H1 (cell line): Measurements from ENCODE around the gene TBCE. TPM values are rescaled to one million over a fixed set of nuclear protein-coding genes. Genes with fewer than 3 reads are reported as not detected.

Experiments used
- CTCF ChIA-PET: fragments of 300-600 bp; sonication (Branson Sonifier 250); formaldehyde crosslinking; loops from one replicate; lab custom pipeline; 2021; ENCODE audit not compliant: partially characterized antibody; lab: Charles Lee
- POLR2A ChIA-PET: fragments of 300-600 bp; sonication (Branson Sonifier 250); formaldehyde crosslinking; loops from one replicate; lab custom pipeline; 2021; ENCODE audit warnings: inconsistent platforms; ENCODE audit not compliant: partially characterized antibody; lab: Charles Lee
- DNase-seq, 2 experiments: peaks; one replicate each; pipeline versions ENCODE4 v3.0.0 to v3.0.0-alpha.2; 2010 to 2022; ENCODE audit warnings: low spot score in 2 of 2, low read depth in 1 of 2, mixed read lengths in 1 of 2
- FAIRE-seq: peaks from 2 replicates; lab custom pipeline; 2011; peaks lifted over from hg19 to GRCh38; lab: Jason Lieb, UNC
- H2AFZ ChIP-seq: 2 replicates; pipeline ENCODE4 v1.8.1; 2012; ENCODE audit warnings: low read length, inconsistent platforms
- H2AK5ac ChIP-seq: 2 replicates; pipeline ENCODE4 v1.6.1; 2013; ENCODE audit warnings: low read depth, low read length
- H2BK120ac ChIP-seq: replicated peaks from 2 replicates; pipeline ENCODE3; 2013; ENCODE audit warnings: low read depth, low read length, inconsistent platforms
- H2BK12ac ChIP-seq: 2 replicates; pipeline ENCODE4 v1.6.1; 2013; ENCODE audit warnings: low read depth, low read length
- H2BK15ac ChIP-seq: 2 replicates; pipeline ENCODE4 v1.6.1; 2013; ENCODE audit warnings: low read length
- H2BK20ac ChIP-seq: 2 replicates; pipeline ENCODE4 v1.6.1; 2013; ENCODE audit warnings: low read length
- H2BK5ac ChIP-seq: 2 replicates; pipeline ENCODE4 v1.6.1; 2013; ENCODE audit warnings: low read depth, low read length
- H3K14ac ChIP-seq: 2 replicates; pipeline ENCODE4 v1.6.1; 2013; ENCODE audit warnings: inconsistent platforms; ENCODE audit not compliant: insufficient read length
- H3K18ac ChIP-seq: 2 replicates; pipeline ENCODE4 v1.6.1; 2013; ENCODE audit warnings: low read length; ENCODE audit errors: extremely low read depth
- H3K23ac ChIP-seq: 2 replicates; pipeline ENCODE4 v1.6.1; 2013; ENCODE audit warnings: inconsistent platforms; ENCODE audit not compliant: insufficient read length
- H3K23me2 ChIP-seq: 2 replicates; pipeline ENCODE4 v1.6.1; 2013; ENCODE audit warnings: low read depth, low read length
- H3K27ac ChIP-seq: 2 replicates; pipeline ENCODE4 v1.6.1; 2011; ENCODE audit warnings: low read depth, low read length, inconsistent platforms
- H3K27me3 ChIP-seq, 4 experiments: replicated peaks in 1 of 4; 1 replicate in 1 of 4; 2 replicates in 3 of 4; pipeline versions ENCODE4 v1.6.1 to v1.8.1; 2011 to 2013; ENCODE audit warnings: low read length in 3 of 4, mild to moderate bottlenecking in 3 of 4, inconsistent platforms in 2 of 4, mixed read lengths in 2 of 4, moderate library complexity in 1 of 4; ENCODE audit not compliant: control insufficient read depth in 3 of 4, insufficient read depth in 3 of 4; ENCODE audit errors: extremely low read depth in 1 of 4
- H3K36me3 ChIP-seq, 4 experiments: 2 replicates each; pipeline versions ENCODE4 v1.6.1 to v1.8.1; 2011 to 2013; ENCODE audit warnings: mild to moderate bottlenecking in 4 of 4, low read length in 3 of 4, moderate library complexity in 2 of 4, control low read depth in 1 of 4, inconsistent platforms in 1 of 4; ENCODE audit not compliant: insufficient read depth in 4 of 4, control insufficient read depth in 2 of 4
- H3K4ac ChIP-seq: replicated peaks from 2 replicates; pipeline ENCODE3; 2013; ENCODE audit warnings: low read length, low read depth, mixed read lengths, inconsistent platforms; ENCODE audit not compliant: insufficient read length
- H3K4me1 ChIP-seq, 4 experiments: replicated peaks in 1 of 4; 1 replicate in 1 of 4; 2 replicates in 3 of 4; pipeline versions ENCODE4 v1.6.1 to v1.8.1; 2011 to 2013; ENCODE audit warnings: low read length in 3 of 4, inconsistent platforms in 2 of 4, mixed read lengths in 1 of 4; ENCODE audit not compliant: insufficient read depth in 4 of 4, control insufficient read depth in 3 of 4
- H3K4me2 ChIP-seq, 2 experiments: 2 replicates each; pipeline versions ENCODE4 v1.6.1 to v1.8.1; 2011 to 2013; ENCODE audit warnings: low read depth in 2 of 2, low read length in 2 of 2, control low read depth in 1 of 2, inconsistent platforms in 1 of 2, mild to moderate bottlenecking in 1 of 2; ENCODE audit not compliant: insufficient read depth in 1 of 2
- H3K4me3 ChIP-seq, 4 experiments: fragments of 200-600, 300-600 bp in 1 of 4; sonication (generic), shearing (Covaris generic), sonication (Bioruptor Twin) in 1 of 4; 2 replicates each; pipeline versions ENCODE4 v1.5.1 to v1.8.1; 2011 to 2016; ENCODE audit warnings: low read length in 4 of 4, low read depth in 3 of 4, control low read depth in 2 of 4, inconsistent platforms in 2 of 4, mild to moderate bottlenecking in 2 of 4, mixed read lengths in 1 of 4, moderate library complexity in 1 of 4; ENCODE audit not compliant: insufficient read depth in 2 of 4; ENCODE audit errors: extremely low read depth in 1 of 4
- H3K56ac ChIP-seq: replicated peaks from 2 replicates; pipeline ENCODE3; 2013; ENCODE audit warnings: low read depth, mild to moderate bottlenecking, mixed read lengths, low read length, inconsistent platforms; ENCODE audit not compliant: insufficient read length
- H3K79me1 ChIP-seq: 2 replicates; pipeline ENCODE4 v1.6.1; 2013; ENCODE audit warnings: low read depth, low read length, control low read depth
- H3K79me2 ChIP-seq, 2 experiments: 2 replicates each; pipeline versions ENCODE4 v1.6.1 to v1.8.1; 2012 to 2013; ENCODE audit warnings: low read length in 2 of 2, mild to moderate bottlenecking in 2 of 2, inconsistent platforms in 1 of 2; ENCODE audit not compliant: insufficient read depth in 2 of 2, control insufficient read depth in 1 of 2
- H3K9ac ChIP-seq, 4 experiments: replicated peaks in 1 of 4; 1 replicate in 1 of 4; 2 replicates in 3 of 4; pipeline versions ENCODE4 v1.6.1 to v1.8.1; 2011 to 2013; ENCODE audit warnings: low read depth in 3 of 4, low read length in 3 of 4, control low read depth in 2 of 4, mild to moderate bottlenecking in 2 of 4, moderate library complexity in 2 of 4, inconsistent platforms in 1 of 4; ENCODE audit errors: extremely low read depth in 1 of 4
- H3K9me3 ChIP-seq, 2 experiments: 2 replicates each; pipeline versions ENCODE4 v1.6.1 to v1.8.1; 2012 to 2013; ENCODE audit warnings: mild to moderate bottlenecking in 2 of 2, moderate library complexity in 2 of 2, control low read depth in 1 of 2, inconsistent platforms in 1 of 2, low read depth in 1 of 2, low read length in 1 of 2, mixed read lengths in 1 of 2; ENCODE audit not compliant: insufficient read depth in 2 of 2
- H4K20me1 ChIP-seq, 2 experiments: replicated peaks in 1 of 2; 2 replicates each; pipeline versions ENCODE3 to v1.8.1; 2011 to 2013; ENCODE audit warnings: inconsistent platforms in 2 of 2, low read length in 2 of 2, mild to moderate bottlenecking in 1 of 2; ENCODE audit not compliant: insufficient read depth in 2 of 2, control insufficient read depth in 1 of 2
- H4K5ac ChIP-seq: 2 replicates; pipeline ENCODE4 v1.6.1; 2013; ENCODE audit warnings: low read length, low read depth, mixed read lengths, inconsistent platforms; ENCODE audit not compliant: insufficient read length
- H4K8ac ChIP-seq: 2 replicates; pipeline ENCODE4 v1.8.0; 2013; ENCODE audit warnings: mild to moderate bottlenecking, moderate library complexity, low read length, inconsistent platforms; ENCODE audit not compliant: insufficient read depth; ENCODE audit errors: extremely low read depth
- H4K91ac ChIP-seq: replicated peaks from 2 replicates; pipeline ENCODE3; 2013; ENCODE audit warnings: low read length, mixed read lengths, inconsistent platforms; ENCODE audit not compliant: insufficient read length
- CBX5 ChIP-seq: fragments of 300-800, 300-1000 bp; sonication (generic); IDR thresholded peaks from 2 replicates; pipeline ENCODE4 v1.7.1; 2016; ENCODE audit warnings: antibody characterized with exemption, low read length, low read depth
- CHD2 ChIP-seq: IDR thresholded peaks from 2 replicates; pipeline ENCODE4 v1.6.1; 2012; ENCODE audit warnings: low read length, improper control_type of control experiment
- HDAC2 ChIP-seq, 2 experiments: fragments of 300-600 bp in 1 of 2; sonication (generic) in 1 of 2; IDR thresholded peaks; 2 replicates each; pipeline ENCODE4 v1.6.1; 2011 to 2012; ENCODE audit warnings: low read depth in 2 of 2, low read length in 2 of 2, mild to moderate bottlenecking in 2 of 2, moderate library complexity in 2 of 2, borderline replicate concordance in 1 of 2, inconsistent platforms in 1 of 2
- PHF8 ChIP-seq: fragments of 200-600 bp; sonication (generic); conservative IDR thresholded peaks from 2 replicates; pipeline ENCODE4 v1.7.1; 2012; ENCODE audit warnings: low read depth, mild to moderate bottlenecking, inconsistent platforms, low read length, moderate library complexity
- TAF7 ChIP-seq: optimal IDR thresholded peaks from 2 replicates; pipeline ENCODE3; 2011; ENCODE audit warnings: low read depth, mild to moderate bottlenecking, inconsistent platforms, low read length, moderate library complexity, borderline replicate concordance
- ZNF274 ChIP-seq: IDR thresholded peaks from 2 replicates; pipeline ENCODE4 v1.7.0; 2012; ENCODE audit warnings: low read length, borderline replicate concordance; ENCODE audit errors: extremely low read depth
- WGBS, 2 experiments: shearing (Covaris generic) in 1 of 2; methylation state at CpG; one replicate each; pipeline versions ENCODE4 v1.1.6 to v1.1.7; 2013 to 2015; ENCODE audit warnings: low lambda C conversion rate in 2 of 2, mixed read lengths in 2 of 2, inconsistent platforms in 1 of 2, low coverage in 1 of 2, missing lambda C conversion rate in 1 of 2; ENCODE audit not compliant: insufficient replicate concordance in 2 of 2, insufficient coverage in 1 of 2, insufficient read length in 1 of 2; ENCODE audit errors: extremely low coverage in 1 of 2, missing lambda C conversion rate in 1 of 2; 5-methylcytosine and 5-hydroxymethylcytosine counted together
- polyA plus RNA-seq, 7 experiments: library from polyadenylated mRNA; depleted of rRNA in 3 of 7; stranded (reverse) in 5 of 7; unstranded in 2 of 7; fragments of >200 nt in 5 of 7; fragments of 200-250 nt in 2 of 7; gene quantifications; 1 replicate in 5 of 7; 2 replicates in 1 of 7; 4 replicates in 1 of 7; pipeline versions ENCODE4 v1.2.1 to v1.2.3, GENCODE V29; 2011 to 2013; ENCODE audit warnings: missing spikeins in 2 of 7, mixed read lengths in 2 of 7
- total RNA-seq: library from RNA; stranded (reverse); fragmentation: NEBNext Ultra II Directional; extraction: Animal tissue kit (Norgen Biotek cat#: 25700); gene quantifications from 2 replicates; pipeline ENCODE4 v1.2.1, GENCODE V29; 2021

Gene TBCE
- total and polyA plus RNA-seq, 2 of the 8 experiments (the other 6 are each of a cell fraction or from before 2014, with no cell fraction given), result 22.7 to 42.9 TPM

- no peaks in the 10 kb centered on the region for H3K23me2 ChIP-seq
- H3K4me1 ChIP-seq, result no peaks in the 10 kb centered on the region
- H3K79me2 ChIP-seq, result no peaks in the 10 kb centered on the region
- no peak overlapping the region for H3K23ac ChIP-seq
- H4K5ac ChIP-seq, result no peak overlapping the region
- H2BK20ac ChIP-seq, result no peak overlapping the region
- H3K4me3 ChIP-seq, result no peak overlapping the region
- DNase-seq (no peak), FAIRE-seq (no peak)
- no peak overlapping the region for H3K14ac ChIP-seq
- no peaks in the 10 kb centered on the region for H3K27me3 ChIP-seq
- no peak overlapping the region for H4K91ac ChIP-seq
- H2AFZ ChIP-seq, result no peak overlapping the region
- no peak overlapping the region for H3K56ac ChIP-seq
- H4K8ac ChIP-seq, result no peak overlapping the region
- no peak overlapping the region for H3K9ac ChIP-seq
- H2BK15ac ChIP-seq, result no peak overlapping the region
- no peaks in the 10 kb centered on the region for H4K20me1 ChIP-seq
- no peak overlapping the region for H2BK12ac ChIP-seq
- POLR2A ChIA-PET, result no interaction called here
- H2AK5ac ChIP-seq, result no peak overlapping the region
- no peak overlapping the region for H2BK5ac ChIP-seq
- H3K4me2 ChIP-seq, result no peak overlapping the region
- no peaks in the 10 kb centered on the region for H3K9me3 ChIP-seq
- H3K79me1 ChIP-seq, result no peaks in the 10 kb centered on the region
- H3K4ac ChIP-seq, result no peak overlapping the region
- H3K18ac ChIP-seq, result no peak overlapping the region
- no peak overlapping the region for H2BK120ac ChIP-seq
- H3K27ac ChIP-seq, result no peak overlapping the region
- peaks cover 0 to 15% (median 0%) of the 10 kb centered on the region in 4 experiments; a peak in 3 of 8 replicates for H3K36me3 ChIP-seq
- WGBS, 2 experiments, result 94% methylated on average over 5 of the region's 5 CpGs; no CpG with 5 or more reads in 1 of the 2 experiments
- CTCF ChIA-PET, result interaction anchor here (1.3 kb wide), 1 partner anchor 300 kb away, joined by 3 read pairs; no protein-coding TSS in a partner anchor
- TF ChIP-seq ZNF274, result no peak
- TF ChIP-seq CBX5, result no peak
- TF ChIP-seq TAF7, result no peak
- no peak for TF ChIP-seq HDAC2 (IDR thresholded peaks at IDR 0.05; ENCODE audit: borderline replicate concordance in 1 of 2, low read depth in 2 of 2, low read length in 2 of 2)
- TF ChIP-seq CHD2, result no peak
- TF ChIP-seq PHF8, result no peak
These were observed 93.5 kb downstream of the TBCE start for GRCh38 chr1:235460770-235461169.
